Activated CD4-positive, alpha-beta T cell treated with anti-CD3 and anti-CD28 coated beads, Interleukin-2, amount 50 U/mL, for 1 hour (primary cell): ENCODE measurements around the gene OR52B6.
A peak's percentile ranks its signal among the peaks of the same experiment; 100 is the strongest.
"Not testable (repeated sequence)": the region's sequence is repeated elsewhere in the genome, so short reads cannot be mapped to it uniquely, and the experiment has no call there.

Source experiments
- DNase-seq: peaks from one replicate; pipeline ENCODE4 v3.0.0-alpha.2; 2020

Gene OR52B6

DNA sequence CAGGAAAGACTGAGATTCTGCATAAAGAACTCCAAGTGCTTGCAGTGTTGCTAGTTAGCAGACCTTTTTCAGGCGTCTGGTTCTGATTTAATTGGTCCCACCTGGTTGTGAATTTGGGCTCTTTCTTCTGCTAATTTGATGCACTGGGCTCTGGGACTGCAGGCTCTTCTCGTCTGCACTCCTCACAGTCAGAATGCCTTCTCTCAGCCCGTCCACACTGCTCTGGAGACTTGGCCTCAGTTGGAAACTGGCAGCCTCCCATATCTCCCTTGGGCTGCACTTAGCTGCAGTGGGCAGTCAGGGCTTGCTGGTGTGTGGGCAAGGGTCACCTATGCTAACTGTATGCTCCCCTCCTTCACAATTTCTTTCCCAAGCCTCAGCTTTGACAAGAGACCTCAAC is 17.3 kb downstream of the OR52B6 start:
- DNase-seq: no peak

DNA sequence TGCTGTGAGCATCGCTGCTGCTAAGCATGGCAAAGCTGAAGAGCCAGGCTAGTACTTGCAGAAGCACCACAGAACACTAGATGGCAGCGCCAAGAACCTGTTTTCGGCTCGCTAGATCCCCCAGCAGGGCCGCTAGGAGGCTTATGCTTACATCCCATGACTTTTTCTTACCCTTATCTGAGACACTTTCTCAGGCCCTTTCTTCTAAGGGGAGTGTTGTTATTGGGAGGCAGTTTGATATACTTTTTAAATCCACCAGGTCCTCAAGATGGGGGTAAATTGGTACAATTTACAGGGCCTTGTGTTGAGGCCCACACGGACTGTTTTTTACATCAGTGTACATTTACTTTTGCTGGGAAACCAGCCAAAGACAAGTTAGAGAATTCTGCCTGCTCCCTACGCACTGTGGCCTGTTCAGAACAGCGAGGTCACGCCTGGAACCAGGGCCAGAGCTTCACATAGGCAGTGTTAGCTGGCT is 19.7 kb downstream of the OR52B6 start:
- peak; percentile 55 for DNase-seq

GRCh38 chr11:5602791-5603190 is 22.1 kb downstream of the OR52B6 start:
- DNase-seq: not testable (repeated sequence)

- DNase-seq: no peak
Observed at GRCh38 chr11:5603326-5603725, 22.6 kb downstream of the OR52B6 start.

DNA sequence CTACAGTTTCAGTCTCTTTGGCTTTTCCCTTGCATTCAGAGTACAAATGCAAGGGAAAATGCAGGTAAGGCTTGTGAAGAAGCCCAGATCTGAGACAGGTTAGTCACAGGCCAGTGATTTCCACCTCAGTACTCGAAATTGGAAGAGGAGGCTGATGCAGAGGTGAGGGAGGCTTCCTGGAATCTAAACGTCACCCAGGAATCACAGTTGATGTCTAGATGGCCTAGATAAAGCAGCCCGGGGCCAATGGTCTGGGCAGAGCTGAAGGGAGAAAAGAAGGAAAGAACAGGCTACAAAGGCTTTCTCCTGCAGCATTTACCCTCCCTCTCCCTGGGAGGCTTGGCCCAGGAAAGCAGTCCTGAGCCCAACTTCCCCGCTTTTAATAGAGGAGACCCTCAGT is 24.2 kb downstream of the OR52B6 start:
- no peak for DNase-seq

DNA sequence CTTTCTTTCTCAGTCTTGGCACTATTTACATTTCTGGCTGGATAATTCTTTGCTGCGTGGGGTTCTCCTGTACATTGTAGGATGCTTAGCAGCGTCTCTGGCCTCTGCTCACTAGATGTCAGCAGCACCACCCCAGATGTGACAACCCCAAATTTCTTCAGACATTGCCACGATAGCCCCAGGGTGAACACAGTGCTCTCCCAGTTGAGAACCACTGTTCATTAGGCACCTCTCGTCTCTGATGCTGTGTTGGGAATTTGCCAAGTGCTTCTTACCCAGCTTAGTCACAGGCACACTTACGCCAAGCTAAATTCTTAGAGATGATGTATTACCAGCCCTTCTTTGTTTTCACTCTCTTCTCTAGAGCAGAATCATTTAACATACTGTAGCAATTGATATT is 25.2 kb downstream of the OR52B6 start:
- DNase-seq: no peak

GRCh38 chr11:5608808-5609207 is 28.1 kb downstream of the OR52B6 start:
- no peak for DNase-seq

- no peak for DNase-seq
Observed at GRCh38 chr11:5610446-5610845, 29.8 kb downstream of the OR52B6 start.

DNA sequence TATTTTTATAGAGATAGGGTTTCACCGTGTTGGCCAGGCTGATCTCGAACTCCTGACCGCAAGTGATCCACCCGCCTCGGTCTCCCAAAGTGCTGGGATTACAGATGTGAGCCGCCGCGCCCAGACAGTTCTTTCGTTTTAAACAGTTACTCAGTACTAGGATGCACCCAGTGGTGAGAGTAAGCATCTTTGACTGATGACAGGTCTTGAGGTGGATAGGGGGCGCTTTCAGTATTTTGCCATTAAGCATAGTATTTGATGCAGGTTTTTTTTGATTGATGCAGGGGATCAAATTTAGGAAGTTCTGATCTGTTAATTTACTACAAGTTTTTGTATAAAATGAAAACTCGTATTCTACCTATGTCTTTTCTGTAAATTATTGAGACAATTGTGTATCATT is 30.9 kb downstream of the OR52B6 start:
- DNase-seq: no peak

DNA sequence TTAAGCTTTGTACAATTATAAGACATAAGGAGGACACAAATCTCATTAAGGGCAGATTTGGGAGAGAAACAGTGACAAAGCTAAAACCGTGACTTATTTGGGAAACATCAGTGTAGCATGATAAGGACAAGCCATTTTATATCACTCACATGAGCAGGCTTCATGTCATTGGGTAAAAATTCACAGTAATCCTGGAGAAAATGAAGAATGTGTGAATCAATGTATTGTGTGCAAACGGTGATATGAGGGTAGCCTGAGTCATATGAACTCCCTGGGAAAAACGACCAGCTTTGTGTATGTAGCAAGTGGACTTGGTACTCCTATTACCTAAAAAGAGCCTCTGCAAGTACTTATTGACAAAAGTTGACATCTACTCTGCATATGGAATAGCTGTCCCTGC is 38.1 kb downstream of the OR52B6 start:
- no peak for DNase-seq

GRCh38 chr11:5620651-5621521 is 40.2 kb downstream of the OR52B6 start:
- DNase-seq: no peak

DNA sequence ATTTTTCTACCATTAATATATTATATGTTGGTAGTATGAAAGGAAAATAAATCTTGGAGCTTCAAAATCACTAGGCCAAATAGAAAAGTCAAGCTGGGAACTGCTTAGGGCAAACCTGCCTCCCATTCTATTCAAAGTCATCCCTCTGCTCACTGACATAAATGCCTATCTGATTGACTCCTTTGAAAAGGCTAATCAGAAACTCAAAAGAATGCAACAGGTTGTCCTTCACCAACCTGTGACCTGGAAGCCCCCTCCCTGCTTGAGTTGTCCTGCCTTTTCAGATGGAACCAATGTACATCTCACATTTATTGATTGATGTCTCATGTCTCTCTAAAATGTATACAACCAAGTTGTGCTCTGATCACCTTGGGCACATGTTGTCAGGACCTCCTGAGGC is 40.9 kb downstream of the OR52B6 start:
- no peak for DNase-seq

- DNase-seq: no peak
Observed at GRCh38 chr11:5622802-5623201, 42.1 kb downstream of the OR52B6 start.

DNA sequence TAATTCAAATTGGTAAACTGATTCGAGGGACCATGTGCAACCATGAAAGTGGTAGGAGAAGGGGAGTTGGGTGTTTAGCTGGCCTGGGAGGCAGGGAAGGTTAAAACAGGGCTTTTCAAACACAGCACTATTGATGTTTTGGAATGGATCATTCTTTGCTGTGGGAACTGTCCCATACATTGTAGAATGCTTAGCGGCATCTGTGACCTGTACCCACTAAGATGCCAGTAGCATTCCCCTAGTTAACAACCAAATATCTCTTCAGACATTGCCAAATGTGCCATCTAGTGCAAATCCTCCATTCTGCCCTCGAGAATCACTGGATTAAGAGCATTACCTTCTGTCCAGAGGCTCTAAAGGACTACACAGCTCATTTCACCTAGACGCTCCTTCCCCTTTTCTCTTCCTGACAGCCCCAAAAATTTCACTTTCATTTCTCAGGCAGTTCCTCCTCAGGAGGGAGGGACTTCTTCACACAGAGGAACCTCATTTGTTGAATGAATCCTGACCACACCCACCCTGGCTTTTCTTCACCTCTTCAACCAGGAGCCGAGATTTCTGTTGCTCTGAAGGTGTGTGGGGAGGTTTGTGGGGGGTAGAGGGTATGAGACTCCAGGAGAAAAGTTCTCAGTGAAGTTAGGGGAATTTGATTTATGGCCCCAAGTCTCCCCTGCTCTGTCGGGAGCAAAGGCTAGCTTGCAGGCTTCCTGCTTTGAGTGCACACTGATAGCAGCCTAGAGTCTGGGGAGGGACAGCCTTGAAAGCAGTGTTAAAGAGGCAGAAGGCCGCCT is 44.0 kb downstream of the OR52B6 start, which contains the start of gene TRIM34:
TRIM34 (plus strand) TSS at position 513 of the 791 bp plus-strand sequence. CDS start 7,331 bp downstream, outside the sequence.
- DNase-seq: peak; percentile 45

DNA sequence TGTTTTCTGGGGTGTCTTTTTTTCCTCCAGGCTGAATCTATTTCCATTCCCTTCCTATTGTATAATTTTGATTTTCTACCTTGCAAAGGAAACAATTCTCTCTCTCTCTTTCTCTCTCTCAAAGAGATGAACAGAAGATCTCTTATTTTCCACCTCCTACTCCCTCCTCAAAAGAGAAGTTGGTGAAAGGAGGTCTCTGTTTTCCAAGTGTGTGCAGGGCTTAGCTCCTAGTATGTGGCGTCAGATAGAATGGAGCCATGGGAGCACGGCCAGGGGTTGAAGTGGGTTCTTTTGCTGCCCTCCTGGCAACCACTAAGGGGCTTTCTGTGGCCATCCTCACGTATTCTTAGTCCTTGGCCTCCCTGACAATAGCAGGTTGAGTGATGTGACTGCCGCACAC is 44.6 kb downstream of the OR52B6 start:
- no peak for DNase-seq

GRCh38 chr11:5626196-5626595 is 45.5 kb downstream of the OR52B6 start:
- DNase-seq: no peak

- DNase-seq: no peak
Observed at GRCh38 chr11:5631417-5631816, 50.7 kb downstream of the OR52B6 start.
